Suprapubic skin (tissue), 3 donors: ENCODE data around the gene EPHB6.

Experiments used
- CTCF ChIP-seq, 2 donors: fragments of 200-600 bp in 1 of 2; fragments of 450-650 bp in 1 of 2; sonication (generic) in 1 of 2; IDR thresholded peaks; one replicate each; pipeline ENCODE4 v1.5.1; 2016 to 2019; ENCODE audit warnings: antibody characterized with exemption in 2 of 2, mild to moderate bottlenecking in 1 of 2, moderate library complexity in 1 of 2
- EP300 ChIP-seq: sonication (generic); formaldehyde crosslinking; IDR thresholded peaks from one replicate; pipeline ENCODE4 v1.6.1; 2017; ENCODE audit warnings: antibody characterized with exemption
- POLR2A ChIP-seq, 2 donors: fragments of 450-650 bp; IDR thresholded peaks; one replicate each; pipeline ENCODE4 v1.6.1; 2017; ENCODE audit warnings: antibody characterized with exemption in 2 of 2, mild to moderate bottlenecking in 2 of 2, moderate library complexity in 2 of 2

- no peak for TF ChIP-seq CTCF (IDR thresholded peaks at IDR 0.05)
- no peak for TF ChIP-seq EP300
- no peak for TF ChIP-seq POLR2A (IDR thresholded peaks at IDR 0.05)
These were observed 64.8 kb downstream of the EPHB6 start for GRCh38 chr7:142919656-142920055.
